ENCODE results near the gene DUSP7.

The DUSP7 gene

DNA sequence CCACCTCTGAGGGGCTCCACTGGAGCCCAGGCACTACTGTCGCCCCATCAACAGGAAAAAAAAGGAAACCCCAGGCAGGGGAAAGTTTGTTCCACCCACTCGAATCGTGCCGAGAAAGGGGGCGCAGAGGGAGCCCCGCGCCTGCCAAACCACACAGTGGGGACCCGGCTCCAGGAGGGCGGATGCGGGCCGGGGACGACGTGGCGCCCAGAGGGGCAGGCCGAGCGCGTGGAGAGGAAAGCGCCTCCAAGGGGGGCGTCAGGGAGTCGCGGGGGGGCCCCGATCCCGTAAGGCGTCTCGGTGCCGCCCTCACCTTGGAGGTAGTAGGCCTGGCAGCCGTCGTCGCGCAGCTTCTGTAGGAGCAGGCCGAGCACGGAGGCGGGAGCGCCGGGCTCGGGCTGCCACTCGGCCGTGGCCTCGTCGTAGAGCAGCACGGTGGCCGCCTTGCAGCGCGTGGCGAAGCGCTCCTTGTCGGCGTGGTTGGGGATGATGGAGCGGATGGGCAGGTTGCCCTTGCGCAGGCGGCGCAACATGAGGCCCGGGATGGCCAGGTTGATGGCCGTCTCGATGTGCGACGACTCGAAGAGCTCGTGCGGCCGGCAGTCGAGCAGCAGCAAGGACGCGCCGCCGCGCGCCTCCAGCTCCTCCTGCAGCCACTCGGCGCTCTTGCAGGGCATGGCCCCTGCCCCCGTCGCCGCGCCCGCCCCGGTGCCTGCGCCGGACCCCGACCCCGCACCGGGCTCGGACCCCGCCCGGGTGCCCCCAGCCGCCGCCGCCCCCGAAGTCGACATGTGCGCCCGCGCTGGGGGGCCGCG is 627 bp downstream of the DUSP7 start (continued):
- TF ChIP-seq, protein P1, sequence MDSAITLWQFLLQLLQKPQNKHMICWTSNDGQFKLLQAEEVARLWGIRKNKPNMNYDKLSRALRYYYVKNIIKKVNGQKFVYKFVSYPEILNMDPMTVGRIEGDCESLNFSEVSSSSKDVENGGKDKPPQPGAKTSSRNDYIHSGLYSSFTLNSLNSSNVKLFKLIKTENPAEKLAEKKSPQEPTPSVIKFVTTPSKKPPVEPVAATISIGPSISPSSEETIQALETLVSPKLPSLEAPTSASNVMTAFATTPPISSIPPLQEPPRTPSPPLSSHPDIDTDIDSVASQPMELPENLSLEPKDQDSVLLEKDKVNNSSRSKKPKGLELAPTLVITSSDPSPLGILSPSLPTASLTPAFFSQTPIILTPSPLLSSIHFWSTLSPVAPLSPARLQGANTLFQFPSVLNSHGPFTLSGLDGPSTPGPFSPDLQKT (IDR thresholded peaks at IDR 0.05; ENCODE audit: borderline replicate concordance, low read depth, low read length), result no peak
- TF ChIP-seq GFI1B (tag by site-specific recombination; IDR thresholded peaks at IDR 0.05), result no peak
- TF ChIP-seq ZNF121 (tag by site-specific recombination; IDR thresholded peaks at IDR 0.05), result no peak
- TF ChIP-seq ZNF114 (tag by site-specific recombination; IDR thresholded peaks at IDR 0.05), result no peak
- no peak for TF ChIP-seq ZNF292 (tag by site-specific recombination; IDR thresholded peaks at IDR 0.05; ENCODE audit: borderline replicate concordance, low read depth)
- TF ChIP-seq, protein P2, sequence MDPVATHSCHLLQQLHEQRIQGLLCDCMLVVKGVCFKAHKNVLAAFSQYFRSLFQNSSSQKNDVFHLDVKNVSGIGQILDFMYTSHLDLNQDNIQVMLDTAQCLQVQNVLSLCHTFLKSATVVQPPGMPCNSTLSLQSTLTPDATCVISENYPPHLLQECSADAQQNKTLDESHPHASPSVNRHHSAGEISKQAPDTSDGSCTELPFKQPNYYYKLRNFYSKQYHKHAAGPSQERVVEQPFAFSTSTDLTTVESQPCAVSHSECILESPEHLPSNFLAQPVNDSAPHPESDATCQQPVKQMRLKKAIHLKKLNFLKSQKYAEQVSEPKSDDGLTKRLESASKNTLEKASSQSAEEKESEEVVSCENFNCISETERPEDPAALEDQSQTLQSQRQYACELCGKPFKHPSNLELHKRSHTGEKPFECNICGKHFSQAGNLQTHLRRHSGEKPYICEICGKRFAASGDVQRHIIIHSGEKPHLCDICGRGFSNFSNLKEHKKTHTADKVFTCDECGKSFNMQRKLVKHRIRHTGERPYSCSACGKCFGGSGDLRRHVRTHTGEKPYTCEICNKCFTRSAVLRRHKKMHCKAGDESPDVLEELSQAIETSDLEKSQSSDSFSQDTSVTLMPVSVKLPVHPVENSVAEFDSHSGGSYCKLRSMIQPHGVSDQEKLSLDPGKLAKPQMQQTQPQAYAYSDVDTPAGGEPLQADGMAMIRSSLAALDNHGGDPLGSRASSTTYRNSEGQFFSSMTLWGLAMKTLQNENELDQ (tag by site-specific recombination; IDR thresholded peaks at IDR 0.05; ENCODE audit: low read depth), result no peak
- TF ChIP-seq, protein P3, sequence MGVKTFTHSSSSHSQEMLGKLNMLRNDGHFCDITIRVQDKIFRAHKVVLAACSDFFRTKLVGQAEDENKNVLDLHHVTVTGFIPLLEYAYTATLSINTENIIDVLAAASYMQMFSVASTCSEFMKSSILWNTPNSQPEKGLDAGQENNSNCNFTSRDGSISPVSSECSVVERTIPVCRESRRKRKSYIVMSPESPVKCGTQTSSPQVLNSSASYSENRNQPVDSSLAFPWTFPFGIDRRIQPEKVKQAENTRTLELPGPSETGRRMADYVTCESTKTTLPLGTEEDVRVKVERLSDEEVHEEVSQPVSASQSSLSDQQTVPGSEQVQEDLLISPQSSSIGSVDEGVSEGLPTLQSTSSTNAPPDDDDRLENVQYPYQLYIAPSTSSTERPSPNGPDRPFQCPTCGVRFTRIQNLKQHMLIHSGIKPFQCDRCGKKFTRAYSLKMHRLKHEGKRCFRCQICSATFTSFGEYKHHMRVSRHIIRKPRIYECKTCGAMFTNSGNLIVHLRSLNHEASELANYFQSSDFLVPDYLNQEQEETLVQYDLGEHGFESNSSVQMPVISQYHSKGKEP (tag by site-specific recombination; IDR thresholded peaks at IDR 0.05), result no peak
- TF ChIP-seq, protein P4, sequence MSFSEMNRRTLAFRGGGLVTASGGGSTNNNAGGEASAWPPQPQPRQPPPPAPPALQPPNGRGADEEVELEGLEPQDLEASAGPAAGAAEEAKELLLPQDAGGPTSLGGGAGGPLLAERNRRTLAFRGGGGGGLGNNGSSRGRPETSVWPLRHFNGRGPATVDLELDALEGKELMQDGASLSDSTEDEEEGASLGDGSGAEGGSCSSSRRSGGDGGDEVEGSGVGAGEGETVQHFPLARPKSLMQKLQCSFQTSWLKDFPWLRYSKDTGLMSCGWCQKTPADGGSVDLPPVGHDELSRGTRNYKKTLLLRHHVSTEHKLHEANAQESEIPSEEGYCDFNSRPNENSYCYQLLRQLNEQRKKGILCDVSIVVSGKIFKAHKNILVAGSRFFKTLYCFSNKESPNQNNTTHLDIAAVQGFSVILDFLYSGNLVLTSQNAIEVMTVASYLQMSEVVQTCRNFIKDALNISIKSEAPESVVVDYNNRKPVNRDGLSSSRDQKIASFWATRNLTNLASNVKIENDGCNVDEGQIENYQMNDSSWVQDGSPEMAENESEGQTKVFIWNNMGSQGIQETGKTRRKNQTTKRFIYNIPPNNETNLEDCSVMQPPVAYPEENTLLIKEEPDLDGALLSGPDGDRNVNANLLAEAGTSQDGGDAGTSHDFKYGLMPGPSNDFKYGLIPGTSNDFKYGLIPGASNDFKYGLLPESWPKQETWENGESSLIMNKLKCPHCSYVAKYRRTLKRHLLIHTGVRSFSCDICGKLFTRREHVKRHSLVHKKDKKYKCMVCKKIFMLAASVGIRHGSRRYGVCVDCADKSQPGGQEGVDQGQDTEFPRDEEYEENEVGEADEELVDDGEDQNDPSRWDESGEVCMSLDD (tag by site-specific recombination; IDR thresholded peaks at IDR 0.05), result peak; percentile 61
- TF ChIP-seq ZNF37A (tag by site-specific recombination; IDR thresholded peaks at IDR 0.05), result no peak
- TF ChIP-seq ZNF239 (tag by site-specific recombination; IDR thresholded peaks at IDR 0.05), result no peak
- no peak for TF ChIP-seq ZNF423 (tag by site-specific recombination; IDR thresholded peaks at IDR 0.05)
- no peak for TF ChIP-seq HOXC10 (CRISPR knock-in tag; IDR thresholded peaks at IDR 0.05)
- TF ChIP-seq ZNF658 (tag by site-specific recombination; IDR thresholded peaks at IDR 0.05), result no peak
- TF ChIP-seq, protein P5, sequence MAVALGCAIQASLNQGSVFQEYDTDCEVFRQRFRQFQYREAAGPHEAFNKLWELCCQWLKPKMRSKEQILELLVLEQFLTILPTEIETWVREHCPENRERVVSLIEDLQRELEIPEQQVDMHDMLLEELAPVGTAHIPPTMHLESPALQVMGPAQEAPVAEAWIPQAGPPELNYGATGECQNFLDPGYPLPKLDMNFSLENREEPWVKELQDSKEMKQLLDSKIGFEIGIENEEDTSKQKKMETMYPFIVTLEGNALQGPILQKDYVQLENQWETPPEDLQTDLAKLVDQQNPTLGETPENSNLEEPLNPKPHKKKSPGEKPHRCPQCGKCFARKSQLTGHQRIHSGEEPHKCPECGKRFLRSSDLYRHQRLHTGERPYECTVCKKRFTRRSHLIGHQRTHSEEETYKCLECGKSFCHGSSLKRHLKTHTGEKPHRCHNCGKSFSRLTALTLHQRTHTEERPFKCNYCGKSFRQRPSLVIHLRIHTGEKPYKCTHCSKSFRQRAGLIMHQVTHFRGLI (tag by site-specific recombination; IDR thresholded peaks at IDR 0.05), result no peak
- TF ChIP-seq ZNF707 (tag by site-specific recombination; IDR thresholded peaks at IDR 0.05), result no peak
- peak; percentile 87 for TF ChIP-seq GLIS2 (tag by site-specific recombination; IDR thresholded peaks at IDR 0.05)
- no peak for TF ChIP-seq GLI2 (tag by site-specific recombination; IDR thresholded peaks at IDR 0.05; ENCODE audit: borderline replicate concordance, low read depth)
- TF ChIP-seq, protein P6, sequence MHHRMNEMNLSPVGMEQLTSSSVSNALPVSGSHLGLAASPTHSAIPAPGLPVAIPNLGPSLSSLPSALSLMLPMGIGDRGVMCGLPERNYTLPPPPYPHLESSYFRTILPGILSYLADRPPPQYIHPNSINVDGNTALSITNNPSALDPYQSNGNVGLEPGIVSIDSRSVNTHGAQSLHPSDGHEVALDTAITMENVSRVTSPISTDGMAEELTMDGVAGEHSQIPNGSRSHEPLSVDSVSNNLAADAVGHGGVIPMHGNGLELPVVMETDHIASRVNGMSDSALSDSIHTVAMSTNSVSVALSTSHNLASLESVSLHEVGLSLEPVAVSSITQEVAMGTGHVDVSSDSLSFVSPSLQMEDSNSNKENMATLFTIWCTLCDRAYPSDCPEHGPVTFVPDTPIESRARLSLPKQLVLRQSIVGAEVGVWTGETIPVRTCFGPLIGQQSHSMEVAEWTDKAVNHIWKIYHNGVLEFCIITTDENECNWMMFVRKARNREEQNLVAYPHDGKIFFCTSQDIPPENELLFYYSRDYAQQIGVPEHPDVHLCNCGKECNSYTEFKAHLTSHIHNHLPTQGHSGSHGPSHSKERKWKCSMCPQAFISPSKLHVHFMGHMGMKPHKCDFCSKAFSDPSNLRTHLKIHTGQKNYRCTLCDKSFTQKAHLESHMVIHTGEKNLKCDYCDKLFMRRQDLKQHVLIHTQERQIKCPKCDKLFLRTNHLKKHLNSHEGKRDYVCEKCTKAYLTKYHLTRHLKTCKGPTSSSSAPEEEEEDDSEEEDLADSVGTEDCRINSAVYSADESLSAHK (tag by site-specific recombination; IDR thresholded peaks at IDR 0.05), result no peak
- TF ChIP-seq, protein P7, sequence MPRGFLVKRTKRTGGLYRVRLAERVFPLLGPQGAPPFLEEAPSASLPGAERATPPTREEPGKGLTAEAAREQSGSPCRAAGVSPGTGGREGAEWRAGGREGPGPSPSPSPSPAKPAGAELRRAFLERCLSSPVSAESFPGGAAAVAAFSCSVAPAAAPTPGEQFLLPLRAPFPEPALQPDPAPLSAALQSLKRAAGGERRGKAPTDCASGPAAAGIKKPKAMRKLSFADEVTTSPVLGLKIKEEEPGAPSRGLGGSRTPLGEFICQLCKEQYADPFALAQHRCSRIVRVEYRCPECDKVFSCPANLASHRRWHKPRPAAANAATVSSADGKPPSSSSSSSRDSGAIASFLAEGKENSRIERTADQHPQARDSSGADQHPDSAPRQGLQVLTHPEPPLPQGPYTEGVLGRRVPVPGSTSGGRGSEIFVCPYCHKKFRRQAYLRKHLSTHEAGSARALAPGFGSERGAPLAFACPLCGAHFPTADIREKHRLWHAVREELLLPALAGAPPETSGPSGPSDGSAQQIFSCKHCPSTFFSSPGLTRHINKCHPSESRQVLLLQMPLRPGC (tag by site-specific recombination; IDR thresholded peaks at IDR 0.05), result no peak
- no peak for TF ChIP-seq GLI4 (tag by site-specific recombination; IDR thresholded peaks at IDR 0.05)
- no peak for TF ChIP-seq WT1 (tag by site-specific recombination; IDR thresholded peaks at IDR 0.05)
- TF ChIP-seq MEIS1 (CRISPR knock-in tag; IDR thresholded peaks at IDR 0.05; ENCODE audit: borderline replicate concordance), result no peak
- no peak for TF ChIP-seq SP3 (tag by site-specific recombination; IDR thresholded peaks at IDR 0.05)
- no peak for TF ChIP-seq ZNF544 (tag by site-specific recombination; IDR thresholded peaks at IDR 0.05)
- no peak for TF ChIP-seq ZNF223 (tag by site-specific recombination; IDR thresholded peaks at IDR 0.05)
- TF ChIP-seq ZNF140 (tag by site-specific recombination; IDR thresholded peaks at IDR 0.05), result no peak
- no peak for TF ChIP-seq SETDB1 (IDR thresholded peaks at IDR 0.05; ENCODE audit: insufficient read length, low read length)

Measured in HEK293 (cell line).